HEK293T (cell line): ENCODE results near the gene LPCAT4.
"Not testable (repeated sequence)": the region's sequence is repeated elsewhere in the genome, so short reads cannot be mapped to it uniquely, and the experiment has no call there.

Experiments
- ARNT ChIP-seq: fragments of 450-650 bp; IDR thresholded peaks from 2 replicates; pipeline ENCODE4 v1.6.1; 2017; ENCODE audit warnings: mild to moderate bottlenecking
- BHLHE40 ChIP-seq: fragments of 450-650 bp; IDR thresholded peaks from 2 replicates; pipeline ENCODE4 v1.6.1; 2016; ENCODE audit warnings: mild to moderate bottlenecking, moderate library complexity, borderline replicate concordance
- ELF4 ChIP-seq: fragments of 450-650 bp; IDR thresholded peaks from 2 replicates; pipeline ENCODE4 v1.6.1; 2017; ENCODE audit warnings: antibody characterized with exemption
- FOXA1 ChIP-seq: fragments of 450-650 bp; IDR thresholded peaks from 2 replicates; pipeline ENCODE4 v1.6.1; 2016; ENCODE audit warnings: mild to moderate bottlenecking
- FOXM1 ChIP-seq: fragments of 450-650 bp; IDR thresholded peaks from 2 replicates; pipeline ENCODE4 v1.6.1; 2017; ENCODE audit warnings: mild to moderate bottlenecking, borderline replicate concordance
- HDGF ChIP-seq: fragments of 450-650 bp; IDR thresholded peaks from 2 replicates; pipeline ENCODE4 v1.6.1; 2017; ENCODE audit warnings: antibody characterized with exemption, borderline replicate concordance
- L3MBTL2 ChIP-seq: fragments of 450-650 bp; conservative IDR thresholded peaks from 2 replicates; pipeline ENCODE4 v1.6.1; 2016; ENCODE audit warnings: mild to moderate bottlenecking
- LEF1 ChIP-seq: fragments of 450-650 bp; IDR thresholded peaks from 2 replicates; pipeline ENCODE4 v1.6.1; 2017; ENCODE audit warnings: mild to moderate bottlenecking, borderline replicate concordance
- SP1 ChIP-seq: fragments of 450-650 bp; IDR thresholded peaks from 2 replicates; pipeline ENCODE4 v1.6.1; 2017
- SUZ12 ChIP-seq: fragments of 450-650 bp; IDR thresholded peaks from 2 replicates; pipeline ENCODE4 v1.6.1; 2016; ENCODE audit warnings: mild to moderate bottlenecking
- ZNF384 ChIP-seq: fragments of 450-650 bp; IDR thresholded peaks from 2 replicates; pipeline ENCODE4 v1.6.1; 2016

- TF ChIP-seq BHLHE40, FOXM1, LEF1, ZNF384, ARNT, FOXA1, HDGF, SUZ12, ELF4, L3MBTL2, SP1: not testable (repeated sequence)
Observed at GRCh38 chr15:34408973-34409372, 42.0 kb upstream of the LPCAT4 start.
